DND-41 (cell line): ENCODE measurements around the gene CYP27B1.

Source experiments
- CTCF ChIP-seq: IDR thresholded peaks from 2 replicates; pipeline ENCODE4 v1.5.1; 2012; ENCODE audit warnings: borderline replicate concordance, low read length, moderate library complexity, mild to moderate bottlenecking; ENCODE audit not compliant: poor library complexity, severe bottlenecking; ENCODE audit errors: extremely low read depth
- EZH2 ChIP-seq: IDR thresholded peaks from 3 replicates; pipeline ENCODE4 v1.6.1; 2012; ENCODE audit warnings: borderline replicate concordance, low read depth, mild to moderate bottlenecking, moderate library complexity, low read length, inconsistent platforms; ENCODE audit not compliant: severe bottlenecking

GRCh38 chr12:57724003-57724935 lies 42.6 kb downstream of the CYP27B1 start:
- no peak for TF ChIP-seq CTCF
- TF ChIP-seq EZH2: no peak
